Fibroblast of the aortic adventitia (primary cell): ENCODE data around the gene GCK. TPM values are rescaled to one million over a fixed set of nuclear protein-coding genes. Genes with fewer than 3 reads are reported as not detected.

ENCODE experiments used
- DNase-seq: peaks from one replicate; pipeline ENCODE4 v3.0.0-alpha.2; 2010; ENCODE audit warnings: low read depth
- H3K4me3 ChIP-seq: 2 replicates; pipeline ENCODE4 v1.5.1; 2011; ENCODE audit warnings: low read depth, mild to moderate bottlenecking, control low read depth, low read length, moderate library complexity
- total RNA-seq: library from RNA; depleted of rRNA; stranded (reverse); fragments of >200 nt; gene quantifications from 2 replicates; pipeline ENCODE4 v1.2.3, GENCODE V29; 2012; ENCODE audit warnings: low replicate concordance
- TF ChIP-seq, protein P1 (sequence below): IDR thresholded peaks from 2 replicates; pipeline ENCODE4 v1.5.1; 2011; ENCODE audit warnings: mild to moderate bottlenecking, low read length, control low read depth, inconsistent platforms; ENCODE audit not compliant: insufficient read depth

The GCK gene
- total RNA-seq = 0.36 TPM in 1 of 2 replicates, not detected in the other

DNA sequence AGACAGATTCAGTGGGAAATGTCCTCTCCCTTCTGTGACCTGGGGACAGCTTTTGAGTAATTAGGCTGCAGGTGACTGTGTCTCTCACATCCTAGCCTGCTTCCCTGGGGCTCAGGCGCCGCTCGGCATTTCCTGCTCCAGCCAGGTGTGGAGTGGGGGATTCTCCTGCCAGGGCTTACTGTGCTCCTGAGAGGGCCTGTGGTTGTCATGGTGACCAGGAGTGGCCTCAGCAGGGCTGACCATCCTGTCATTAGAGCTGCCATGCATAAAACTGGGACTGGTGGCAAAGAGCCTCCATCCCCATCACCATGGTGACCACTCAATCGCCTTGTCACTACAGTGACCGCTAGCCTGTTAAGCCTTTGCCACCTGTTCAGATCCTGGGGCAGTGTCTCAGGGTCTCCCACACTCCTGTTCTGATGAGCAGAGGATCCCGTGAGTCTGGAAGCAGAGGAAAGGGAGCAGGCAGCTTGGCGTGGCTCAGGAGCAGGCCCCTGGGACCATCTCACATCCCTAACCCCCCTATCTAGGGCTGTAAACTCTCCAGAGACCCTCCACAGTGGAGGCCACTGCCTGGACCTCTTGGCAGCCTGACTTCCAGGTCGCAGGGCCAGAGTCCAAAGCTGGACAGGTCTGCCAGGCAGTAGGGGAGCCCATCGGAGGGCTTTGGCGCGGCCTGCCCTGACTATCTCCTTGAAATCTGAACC lies at the start of gene GCK:
GCK (minus strand) TSS at position 154 of the 707 bp plus-strand sequence. CDS start 486 bp downstream, outside the sequence.
- TF ChIP-seq, protein P1, sequence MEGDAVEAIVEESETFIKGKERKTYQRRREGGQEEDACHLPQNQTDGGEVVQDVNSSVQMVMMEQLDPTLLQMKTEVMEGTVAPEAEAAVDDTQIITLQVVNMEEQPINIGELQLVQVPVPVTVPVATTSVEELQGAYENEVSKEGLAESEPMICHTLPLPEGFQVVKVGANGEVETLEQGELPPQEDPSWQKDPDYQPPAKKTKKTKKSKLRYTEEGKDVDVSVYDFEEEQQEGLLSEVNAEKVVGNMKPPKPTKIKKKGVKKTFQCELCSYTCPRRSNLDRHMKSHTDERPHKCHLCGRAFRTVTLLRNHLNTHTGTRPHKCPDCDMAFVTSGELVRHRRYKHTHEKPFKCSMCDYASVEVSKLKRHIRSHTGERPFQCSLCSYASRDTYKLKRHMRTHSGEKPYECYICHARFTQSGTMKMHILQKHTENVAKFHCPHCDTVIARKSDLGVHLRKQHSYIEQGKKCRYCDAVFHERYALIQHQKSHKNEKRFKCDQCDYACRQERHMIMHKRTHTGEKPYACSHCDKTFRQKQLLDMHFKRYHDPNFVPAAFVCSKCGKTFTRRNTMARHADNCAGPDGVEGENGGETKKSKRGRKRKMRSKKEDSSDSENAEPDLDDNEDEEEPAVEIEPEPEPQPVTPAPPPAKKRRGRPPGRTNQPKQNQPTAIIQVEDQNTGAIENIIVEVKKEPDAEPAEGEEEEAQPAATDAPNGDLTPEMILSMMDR = no peak
- H3K4me3 ChIP-seq = no peak within 1 kb of the TSS
- no peak for DNase-seq

- TF ChIP-seq, protein P1 = no peak
- H3K4me3 ChIP-seq = no peak overlapping the region
- no peak for DNase-seq
Measured at GRCh38 chr7:44238116-44238695, 49.0 kb upstream of the GCK start.

- H3K4me3 ChIP-seq = no peak overlapping the region
- TF ChIP-seq, protein P1 = no peak
- DNase-seq = no peak
Measured at GRCh38 chr7:44237696-44238095, 48.5 kb upstream of the GCK start.

DNA sequence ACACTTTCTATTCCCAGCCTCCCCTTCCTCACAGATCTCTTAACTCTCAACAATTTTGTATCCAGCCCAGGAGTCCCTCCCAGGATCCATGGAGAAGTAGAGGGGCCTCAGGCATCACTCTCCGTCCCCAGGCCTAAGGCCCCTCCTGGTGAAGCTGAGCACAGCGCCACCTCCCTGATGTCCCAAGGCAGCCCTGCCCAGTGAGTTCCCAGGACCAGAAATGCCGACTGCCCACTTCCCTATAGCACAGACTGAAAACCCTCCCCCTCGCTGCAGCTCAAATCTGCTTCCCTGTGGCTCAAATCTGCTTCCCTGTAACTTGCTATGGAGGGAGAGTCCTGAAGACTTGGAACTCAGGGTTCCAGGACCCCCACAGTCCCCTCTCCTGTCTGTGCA lies 47.1 kb upstream of the GCK start:
- DNase-seq = no peak
- TF ChIP-seq, protein P1 = no peak
- H3K4me3 ChIP-seq = no peak overlapping the region

- TF ChIP-seq, protein P1 = no peak
- H3K4me3 ChIP-seq = no peak overlapping the region
- DNase-seq = no peak
Measured at GRCh38 chr7:44235582-44236332, 46.5 kb upstream of the GCK start.

DNA sequence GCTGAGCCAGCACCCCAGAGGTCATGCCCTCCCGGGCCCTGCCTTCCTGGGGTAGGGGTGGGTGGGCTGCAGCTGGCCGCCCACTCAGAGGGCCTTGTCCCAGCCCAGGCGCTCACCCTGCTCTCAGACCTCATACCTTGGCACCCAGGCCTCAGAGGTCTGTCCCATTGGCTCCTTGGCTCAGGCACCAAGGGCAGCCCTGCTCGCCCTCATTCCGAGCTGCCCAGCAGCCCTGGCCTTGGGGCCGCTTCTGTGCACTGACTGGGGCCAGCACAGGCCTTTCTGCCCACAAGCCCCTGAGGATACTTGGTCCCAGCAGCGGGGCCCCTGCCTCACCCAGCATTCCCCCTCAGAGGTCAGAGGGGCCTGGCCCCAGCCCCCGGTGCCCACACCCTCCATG lies 45.8 kb upstream of the GCK start:
- H3K4me3 ChIP-seq = no peak overlapping the region
- DNase-seq = no peak
- TF ChIP-seq, protein P1 = no peak
